HepG2 (cell line): ENCODE data around the gene ITGB7. TPM values are rescaled to one million over a fixed set of nuclear protein-coding genes. Genes with fewer than 3 reads are reported as not detected.

Experiments
- ATAC-seq: fragments of 200-7000 bp; cut with Tn5 transposase; 3 replicates; pipeline ENCODE4 v1.9.1; 2020; ENCODE audit warnings: mild to moderate bottlenecking, moderate library complexity
- BruUV-seq: library from RNA; stranded (reverse); fragments of 400-500 nt; replicated peaks from 2 replicates; lab custom pipeline; 2021; lab: Mats Ljungman, UMichigan
- CTCF ChIA-PET: fragments of 300-600 bp; formaldehyde crosslinking; extraction: SDS; loops from one replicate; lab custom pipeline; 2021; ENCODE audit warnings: low total read pairs, inconsistent platforms, low intra/inter-chr PET ratio; lab: Yijun Ruan, JAX
- POLR2A ChIA-PET: fragments of 350-600 bp; sonication (Branson Sonifier 250); formaldehyde crosslinking; loops from one replicate; lab custom pipeline; 2020; ENCODE audit warnings: antibody characterized with exemption, inconsistent platforms; lab: Yijun Ruan, JAX
- DNase-seq: peaks from one replicate; pipeline ENCODE4 v3.0.0-alpha.2; 2015; ENCODE audit warnings: low spot score
- FAIRE-seq: peaks from 3 replicates; lab custom pipeline; 2011; peaks lifted over from hg19 to GRCh38; lab: Jason Lieb, UNC
- H2AFZ ChIP-seq: one replicate; pipeline ENCODE4 v1.6.1; 2011; ENCODE audit warnings: low read length, inconsistent platforms
- H3K27ac ChIP-seq: fragments of 300-600 bp; 3 replicates; pipeline ENCODE4 v1.8.0; 2011; ENCODE audit warnings: mixed run types, mild to moderate bottlenecking, mixed read lengths, low read length, inconsistent platforms; ENCODE audit not compliant: insufficient read depth; ENCODE audit errors: extremely low read length
- H3K27me3 ChIP-seq, 2 experiments: fragments of 200-600 bp in 1 of 2; 2 replicates in 1 of 2; 3 replicates in 1 of 2; pipeline versions ENCODE4 v1.6.0 to v1.8.0; 2011; ENCODE audit warnings: low read length in 2 of 2, mild to moderate bottlenecking in 2 of 2, moderate library complexity in 2 of 2, inconsistent platforms in 1 of 2; ENCODE audit not compliant: insufficient read depth in 2 of 2, control insufficient read depth in 1 of 2
- H3K36me3 ChIP-seq, 2 experiments: fragments of 200-600 bp in 1 of 2; replicated peaks in 1 of 2; 2 replicates in 1 of 2; 3 replicates in 1 of 2; pipeline versions ENCODE4 v1.5.1 to v1.8.0; 2011; ENCODE audit warnings: low read length in 2 of 2, inconsistent platforms in 1 of 2; ENCODE audit not compliant: insufficient read depth in 2 of 2, control insufficient read depth in 1 of 2
- H3K4me1 ChIP-seq: 2 replicates; pipeline ENCODE4 v1.5.1; 2012; ENCODE audit warnings: low read length, inconsistent platforms; ENCODE audit not compliant: insufficient read depth
- H3K4me2 ChIP-seq: 2 replicates; pipeline ENCODE4 v1.6.0; 2011; ENCODE audit warnings: low read depth, low read length, inconsistent platforms
- H3K4me3 ChIP-seq, 3 experiments: fragments of 200-600 bp in 1 of 3; sonication (generic), shearing (Covaris generic) in 1 of 3; replicated peaks in 1 of 3; 2 replicates each; pipeline ENCODE4 v1.5.1; 2011 to 2016; ENCODE audit warnings: low read length in 3 of 3, inconsistent platforms in 2 of 3, low read depth in 2 of 3, mild to moderate bottlenecking in 2 of 3, control low read depth in 1 of 3, mixed read lengths in 1 of 3; ENCODE audit not compliant: insufficient read depth in 1 of 3
- H3K79me2 ChIP-seq: one replicate; pipeline ENCODE4 v1.6.1; 2011; ENCODE audit warnings: low read length, inconsistent platforms; ENCODE audit not compliant: insufficient read depth
- H3K9ac ChIP-seq: 2 replicates; pipeline ENCODE4 v1.6.0; 2011; ENCODE audit warnings: mild to moderate bottlenecking, low read depth, low read length, inconsistent platforms; ENCODE audit not compliant: insufficient read depth
- H3K9me3 ChIP-seq: 2 replicates; pipeline ENCODE4 v1.5.1; 2012; ENCODE audit warnings: mild to moderate bottlenecking, low read length
- H4K20me1 ChIP-seq: 2 replicates; pipeline ENCODE4 v1.6.0; 2011; ENCODE audit warnings: inconsistent platforms, mild to moderate bottlenecking, low read length, moderate library complexity; ENCODE audit not compliant: insufficient read depth
- ATF7-NPFF ChIP-seq: sonication (generic); formaldehyde crosslinking; IDR thresholded peaks from 2 replicates; pipeline ENCODE4 v1.8.1; 2023; ENCODE audit warnings: mild to moderate bottlenecking, low read depth, missing genetic modification reagents, moderate library complexity
- ATM ChIP-seq: fragments of 450-650 bp; IDR thresholded peaks from 2 replicates; pipeline ENCODE4 v1.7.1; 2017; ENCODE audit warnings: mild to moderate bottlenecking, borderline replicate concordance
- ATRX ChIP-seq: sonication (generic); formaldehyde crosslinking; IDR thresholded peaks from 2 replicates; pipeline ENCODE4 v1.4.0; 2020; ENCODE audit warnings: missing genetic modification reagents, borderline replicate concordance
- CENPX ChIP-seq: sonication (generic); formaldehyde crosslinking; IDR thresholded peaks from 2 replicates; pipeline ENCODE4 v1.9.0; 2021; ENCODE audit warnings: mild to moderate bottlenecking, missing genetic modification reagents, moderate library complexity
- CHCHD3 ChIP-seq: sonication (generic); formaldehyde crosslinking; IDR thresholded peaks from 2 replicates; pipeline ENCODE4 v1.8.0; 2022; ENCODE audit warnings: mild to moderate bottlenecking, missing genetic modification reagents, moderate library complexity
- GATAD2A ChIP-seq: IDR thresholded peaks from 2 replicates; pipeline ENCODE4 v1.6.1; 2016
- HNRNPUL1 ChIP-seq: fragments of 200-400 bp; formaldehyde crosslinking; IDR thresholded peaks from 2 replicates; pipeline ENCODE4 v1.6.1; 2017; ENCODE audit warnings: low read depth, mild to moderate bottlenecking, low read length, moderate library complexity
- JUN ChIP-seq: sonication (generic); formaldehyde crosslinking; IDR thresholded peaks from 2 replicates; pipeline ENCODE4 v1.4.0; 2020; ENCODE audit warnings: mild to moderate bottlenecking, missing genetic modification reagents
- JUNB ChIP-seq: sonication (generic); formaldehyde crosslinking; IDR thresholded peaks from 2 replicates; pipeline ENCODE4 v1.8.0; 2022; ENCODE audit warnings: missing genetic modification reagents, mild to moderate bottlenecking, borderline replicate concordance
- PHB2 ChIP-seq: fragments of 450-650 bp; IDR thresholded peaks from 2 replicates; pipeline ENCODE4 v1.6.1; 2018; ENCODE audit not compliant: partially characterized antibody
- SALL2 ChIP-seq: sonication (generic); formaldehyde crosslinking; IDR thresholded peaks from 2 replicates; pipeline ENCODE4 v1.8.1; 2023; ENCODE audit warnings: mild to moderate bottlenecking, missing genetic modification reagents, inconsistent platforms
- SP4 ChIP-seq: sonication (generic); formaldehyde crosslinking; IDR thresholded peaks from 2 replicates; pipeline ENCODE4 v1.8.1; 2023; ENCODE audit warnings: mild to moderate bottlenecking, missing genetic modification reagents
- TCF12 ChIP-seq, 2 experiments: fragments of 450-650 bp in 1 of 2; sonication (generic) in 1 of 2; formaldehyde crosslinking in 1 of 2; IDR thresholded peaks; 2 replicates each; pipeline versions ENCODE4 v1.6.1 to v1.8.0; 2017 to 2022; ENCODE audit warnings: antibody characterized with exemption in 1 of 2, mild to moderate bottlenecking in 1 of 2, missing genetic modification reagents in 1 of 2, moderate library complexity in 1 of 2
- ZNF652 ChIP-seq: IDR thresholded peaks from 2 replicates; pipeline ENCODE4 v1.6.1; 2016; ENCODE audit warnings: low read depth, borderline replicate concordance
- ZNF782 ChIP-seq: sonication (generic); formaldehyde crosslinking; IDR thresholded peaks from 2 replicates; pipeline ENCODE4 v1.4.0; 2020; ENCODE audit warnings: missing genetic modification reagents, mild to moderate bottlenecking, borderline replicate concordance
- whole genome bisulfite sequencing: methylation state at CpG from one replicate; pipeline ENCODE4 v1.1.6; 2017; ENCODE audit warnings: low lambda C conversion rate; 5-methylcytosine and 5-hydroxymethylcytosine counted together
- in situ Hi-C: cut with HindIII; loops from 2 replicates; pipeline ENCODE4 v1.10.0; 2017; ENCODE audit warnings: low pct_unique_long_range_greater_than_20kb; ENCODE audit not compliant: extremely low pct_ligation_motif_present
- intact Hi-C: fragments of 100-400 bp; cut with micrococcal nuclease; formaldehyde crosslinking; loops from one replicate; pipeline ENCODE4 v1.10.0; 2022; ENCODE audit not compliant: unreplicated experiment
- polyA plus RNA-seq, 8 experiments: library from polyadenylated mRNA; depleted of rRNA in 3 of 8; stranded (reverse) in 7 of 8; unstranded in 1 of 8; fragments of >200 nt; fragmentation: Illumina TruSeq in 4 of 8; extraction: Trizol in 4 of 8; gene quantifications; 2 replicates each; pipeline versions ENCODE4 v1.2.1 to v1.2.3, GENCODE V29; 2011 to 2016; ENCODE audit warnings: low read depth in 4 of 8, missing spikeins in 1 of 8, mixed read lengths in 1 of 8; ENCODE audit not compliant: insufficient read depth in 1 of 8
- total RNA-seq, 5 experiments: library from RNA; depleted of rRNA; stranded (reverse); fragments of >200 nt; fragmentation: Illumina TruSeq; extraction: Trizol; gene quantifications; 2 replicates each; pipeline ENCODE4 v1.2.3, GENCODE V29; 2016; ENCODE audit warnings: low read depth in 1 of 5
- TF ChIP-seq, protein P1 (sequence below): IDR thresholded peaks from 2 replicates; pipeline ENCODE4 v1.6.1; 2016; ENCODE audit warnings: low read depth, borderline replicate concordance
- TF ChIP-seq, protein P2 (sequence below): sonication (generic); formaldehyde crosslinking; IDR thresholded peaks from 2 replicates; pipeline ENCODE4 v1.4.0; 2020; ENCODE audit warnings: missing genetic modification reagents

The ITGB7 gene
- total and polyA plus RNA-seq, 2 of the 13 experiments (the other 11 are each of a cell fraction or from before 2014, with no cell fraction given), result 0.16 to 0.18 TPM

GRCh38 chr12:53255996-53256395, 48.9 kb upstream of the ITGB7 start:
- H3K79me2 ChIP-seq, result peaks cover 13% of the 10 kb centered on the region
- H3K4me1 ChIP-seq, result peaks cover 20% of the 10 kb centered on the region
- no peak for FAIRE-seq
- H3K36me3 ChIP-seq, result peaks cover 0 to 5% of the 10 kb centered on the region in 2 experiments; a peak in 2 of 5 replicates
- WGBS, result 96% methylated on average over 3 of the region's 3 CpGs
- ATAC-seq, result no peak
- POLR2A ChIA-PET, result interaction anchor here (1.3 kb wide), 1 partner anchor 13 kb away, joined by 3 read pairs; no protein-coding TSS in a partner anchor
- no peak for TF ChIP-seq JUNB (CRISPR knock-in tag)
- TF ChIP-seq, all 625 proteins: peak for 0
- H3K27ac ChIP-seq, result no peak overlapping the region
- no peaks in the 10 kb centered on the region for H3K27me3 ChIP-seq
- no peak overlapping the region for H2AFZ ChIP-seq
- no peaks in the 10 kb centered on the region for H4K20me1 ChIP-seq
- H3K4me2 ChIP-seq, result no peak overlapping the region
- H3K9ac ChIP-seq, result no peak overlapping the region
- intact Hi-C loops (no loop called here), in situ Hi-C loops (no loop called here)
- H3K4me3 ChIP-seq, result no peak overlapping the region
- DNase-seq, result no peak
- BruUV-seq, result no TSS peak
- no peaks in the 10 kb centered on the region for H3K9me3 ChIP-seq
- CTCF ChIA-PET, result no interaction called here

DNA sequence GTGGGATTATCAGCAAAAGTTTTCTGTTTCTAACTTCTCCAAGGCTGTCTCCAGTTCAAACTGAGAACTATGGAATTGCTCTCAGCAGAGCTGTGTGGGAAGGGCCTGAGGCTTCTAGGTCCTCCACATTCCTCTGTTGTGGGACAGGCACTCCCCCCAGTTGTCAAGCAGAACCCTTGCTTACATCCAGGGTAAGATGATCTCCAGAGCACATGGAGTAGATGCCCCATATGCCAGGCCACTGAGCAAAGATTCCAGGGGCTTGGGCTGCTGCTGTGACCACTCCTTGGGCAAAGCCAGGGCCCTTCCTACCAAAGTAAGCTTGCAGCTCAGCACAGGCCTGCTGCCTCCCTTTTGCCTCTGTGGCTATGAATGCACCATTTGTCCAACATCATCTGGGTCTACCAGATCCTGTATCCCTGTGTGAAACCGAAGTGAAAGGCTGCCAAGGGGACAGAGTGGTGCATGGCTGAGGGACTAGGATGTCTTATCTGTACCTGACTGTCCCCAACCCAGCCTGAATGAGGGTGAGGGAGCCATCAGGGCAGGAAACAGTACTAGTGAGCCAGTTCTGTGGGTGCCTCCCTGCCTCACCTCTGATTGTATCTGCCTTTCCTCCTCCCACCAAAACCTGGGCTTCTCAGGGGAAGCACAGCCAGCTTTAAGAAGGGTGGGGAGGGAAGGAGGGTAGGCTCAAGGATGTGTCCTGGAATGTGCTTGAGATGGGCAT, 47.9 kb upstream of the ITGB7 start:
- peaks cover 0 to 5% of the 10 kb centered on the region in 2 experiments; a peak in 2 of 5 replicates for H3K36me3 ChIP-seq
- no peak overlapping the region for H3K4me3 ChIP-seq
- in situ Hi-C loops, result no loop called here
- CTCF ChIA-PET, result no interaction called here
- no peak overlapping the region for H3K9ac ChIP-seq
- no peak overlapping the region for H2AFZ ChIP-seq
- H3K79me2 ChIP-seq, result peaks cover 13% of the 10 kb centered on the region
- ATAC-seq, result no peak
- H3K27ac ChIP-seq, result no peak overlapping the region
- POLR2A ChIA-PET, result interaction anchor here (1.0 kb wide), 1 partner anchor 13 kb away, joined by 4 read pairs; no protein-coding TSS in a partner anchor
- no peak overlapping the region for H3K4me2 ChIP-seq
- intact Hi-C loops, result loop anchor here (5.0 kb wide), 1 partner anchor 43 kb away; no protein-coding TSS in a partner anchor
- FAIRE-seq, result no peak
- TF ChIP-seq, protein P1, sequence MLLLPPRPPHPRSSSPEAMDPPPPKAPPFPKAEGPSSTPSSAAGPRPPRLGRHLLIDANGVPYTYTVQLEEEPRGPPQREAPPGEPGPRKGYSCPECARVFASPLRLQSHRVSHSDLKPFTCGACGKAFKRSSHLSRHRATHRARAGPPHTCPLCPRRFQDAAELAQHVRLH (CRISPR knock-in tag), result no peak
- TF ChIP-seq HNRNPUL1 (no peak), SP4 (CRISPR knock-in tag) (no peak), PHB2 (no peak), CHCHD3 (CRISPR knock-in tag) (no peak), ATRX (CRISPR knock-in tag) (no peak), ZNF782 (CRISPR knock-in tag) (no peak), ATM (no peak), SALL2 (CRISPR knock-in tag) (no peak), JUN (CRISPR knock-in tag) (no peak), TCF12 (IDR thresholded peaks at IDR 0.05) (no peak), TCF12 (CRISPR knock-in tag; IDR thresholded peaks at IDR 0.05) (no peak), ATF7-NPFF (CRISPR knock-in tag) (no peak), CENPX (CRISPR knock-in tag) (no peak), GATAD2A (CRISPR knock-in tag) (no peak), ZNF652 (CRISPR knock-in tag) (no peak)
- TF ChIP-seq, protein P2, sequence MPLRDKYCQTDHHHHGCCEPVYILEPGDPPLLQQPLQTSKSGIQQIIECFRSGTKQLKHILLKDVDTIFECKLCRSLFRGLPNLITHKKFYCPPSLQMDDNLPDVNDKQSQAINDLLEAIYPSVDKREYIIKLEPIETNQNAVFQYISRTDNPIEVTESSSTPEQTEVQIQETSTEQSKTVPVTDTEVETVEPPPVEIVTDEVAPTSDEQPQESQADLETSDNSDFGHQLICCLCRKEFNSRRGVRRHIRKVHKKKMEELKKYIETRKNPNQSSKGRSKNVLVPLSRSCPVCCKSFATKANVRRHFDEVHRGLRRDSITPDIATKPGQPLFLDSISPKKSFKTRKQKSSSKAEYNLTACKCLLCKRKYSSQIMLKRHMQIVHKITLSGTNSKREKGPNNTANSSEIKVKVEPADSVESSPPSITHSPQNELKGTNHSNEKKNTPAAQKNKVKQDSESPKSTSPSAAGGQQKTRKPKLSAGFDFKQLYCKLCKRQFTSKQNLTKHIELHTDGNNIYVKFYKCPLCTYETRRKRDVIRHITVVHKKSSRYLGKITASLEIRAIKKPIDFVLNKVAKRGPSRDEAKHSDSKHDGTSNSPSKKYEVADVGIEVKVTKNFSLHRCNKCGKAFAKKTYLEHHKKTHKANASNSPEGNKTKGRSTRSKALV (CRISPR knock-in tag), result no peak
- no CpG with 5 or more reads among the region's 1 CpG for WGBS
- no peaks in the 10 kb centered on the region for H3K27me3 ChIP-seq
- H3K9me3 ChIP-seq, result no peaks in the 10 kb centered on the region
- peaks cover 30% of the 10 kb centered on the region for H3K4me1 ChIP-seq
- DNase-seq, result no peak
- no TSS peak for BruUV-seq
- no peaks in the 10 kb centered on the region for H4K20me1 ChIP-seq
